22Rv1 (cell line): Measurements from ENCODE around the gene PRR12.
"Not testable (repeated sequence)": the region's sequence is repeated elsewhere in the genome, so short reads cannot be mapped to it uniquely, and the experiment has no call there.

Experiments
- CTCF ChIP-seq: fragments of 450-650 bp; IDR thresholded peaks from 2 replicates; pipeline ENCODE4 v1.5.1; 2017; ENCODE audit warnings: mild to moderate bottlenecking
- ZFX ChIP-seq: fragments of 450-650 bp; IDR thresholded peaks from 2 replicates; pipeline ENCODE4 v1.6.1; 2017; ENCODE audit warnings: antibody characterized with exemption, borderline replicate concordance

DNA sequence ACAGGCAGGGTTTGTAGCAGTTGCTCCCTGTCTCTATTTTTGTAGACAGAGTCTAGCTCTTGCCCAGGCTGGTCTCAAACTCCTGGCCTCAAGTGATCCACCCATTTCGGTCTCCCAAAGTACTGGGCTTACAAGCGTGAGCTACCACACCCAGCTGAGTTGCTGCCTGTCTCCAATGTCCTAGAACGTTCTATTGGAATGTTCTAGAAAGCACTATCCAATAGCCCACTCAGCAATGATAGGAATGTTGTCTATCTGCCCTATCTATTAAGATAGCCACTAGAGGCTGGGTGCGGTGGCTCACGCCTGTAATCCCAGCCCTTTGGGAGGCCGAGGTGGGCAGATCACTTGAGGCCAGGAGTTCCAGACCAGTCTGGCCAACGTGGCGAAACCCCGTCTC is 42.3 kb downstream of the PRR12 start:
- TF ChIP-seq CTCF, ZFX: not testable (repeated sequence)
